Activated naive CD8-positive, alpha-beta T cell treated with anti-CD3 and anti-CD28 coated beads, Interleukin-2, amount 50 U/mL, for 24 hours (primary cell): Measurements from ENCODE around the gene CBX8.

ENCODE experiments used
- ATAC-seq: fragments of 150-1000 bp; cut with Tn5 transposase; one replicate; pipeline ENCODE4 v1.10.0; 2021
- DNase-seq: peaks from one replicate; pipeline ENCODE4 v3.0.0; 2021
- H3K27ac Mint-ChIP-seq: one replicate; pipeline ENCODE4 v1.8.0; 2021; ENCODE audit warnings: mild to moderate bottlenecking, mixed read lengths
- H3K27me3 Mint-ChIP-seq: one replicate; pipeline ENCODE4 v1.8.0; 2021; ENCODE audit warnings: mixed read lengths
- H3K36me3 Mint-ChIP-seq: one replicate; pipeline ENCODE4 v1.8.0; 2021; ENCODE audit warnings: low read depth, mixed read lengths
- H3K4me1 Mint-ChIP-seq: one replicate; pipeline ENCODE4 v1.8.0; 2021; ENCODE audit warnings: mixed read lengths
- H3K4me3 Mint-ChIP-seq: one replicate; pipeline ENCODE4 v1.8.0; 2021; ENCODE audit warnings: mild to moderate bottlenecking, moderate library complexity, mixed read lengths
- H3K9me3 Mint-ChIP-seq: one replicate; pipeline ENCODE4 v1.8.0; 2021; ENCODE audit warnings: mixed read lengths

CBX8 gene

GRCh38 chr17:79743614-79744013, 53.3 kb downstream of the CBX8 start:
- H3K4me3 Mint-ChIP-seq: no peak overlapping the region
- no peaks in the 10 kb centered on the region for H3K9me3 Mint-ChIP-seq
- H3K4me1 Mint-ChIP-seq: peaks cover 15% of the 10 kb centered on the region
- DNase-seq: no peak
- H3K27me3 Mint-ChIP-seq: peaks cover 44% of the 10 kb centered on the region
- H3K27ac Mint-ChIP-seq: no peak overlapping the region
- ATAC-seq: no peak
- H3K36me3 Mint-ChIP-seq: no peaks in the 10 kb centered on the region

DNA sequence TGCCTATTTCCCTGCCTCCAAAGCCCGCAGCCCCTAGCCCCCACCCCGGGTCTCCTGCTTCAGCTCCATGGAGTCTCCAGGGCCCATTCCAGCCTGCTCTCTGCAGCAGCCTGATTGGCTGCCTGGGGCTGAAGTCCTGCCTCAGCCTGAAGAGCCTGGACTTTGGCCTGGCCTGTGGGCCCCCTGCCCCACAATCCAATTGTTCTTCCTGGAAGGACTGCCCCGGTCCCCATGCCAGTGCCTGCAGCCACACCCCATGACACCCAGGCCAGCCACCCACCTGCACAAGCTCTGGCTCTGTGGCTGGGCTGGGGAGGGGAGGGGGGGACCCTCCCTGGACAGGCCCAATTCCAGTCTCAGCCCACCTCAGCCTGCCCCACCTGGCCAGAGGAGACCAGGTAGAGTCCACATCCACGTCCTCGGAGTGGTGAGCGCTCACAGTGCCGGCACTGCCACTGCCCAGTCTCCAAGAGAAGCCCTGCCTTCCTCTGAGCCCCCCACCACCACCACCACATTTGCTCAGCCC, 53.9 kb downstream of the CBX8 start:
- ATAC-seq (no peak), DNase-seq (no peak)
- peaks cover 15% of the 10 kb centered on the region for H3K4me1 Mint-ChIP-seq
- H3K36me3 Mint-ChIP-seq: no peaks in the 10 kb centered on the region
- peaks cover 43% of the 10 kb centered on the region for H3K27me3 Mint-ChIP-seq
- H3K4me3 Mint-ChIP-seq: no peak overlapping the region
- H3K9me3 Mint-ChIP-seq: no peaks in the 10 kb centered on the region
- no peak overlapping the region for H3K27ac Mint-ChIP-seq

DNA sequence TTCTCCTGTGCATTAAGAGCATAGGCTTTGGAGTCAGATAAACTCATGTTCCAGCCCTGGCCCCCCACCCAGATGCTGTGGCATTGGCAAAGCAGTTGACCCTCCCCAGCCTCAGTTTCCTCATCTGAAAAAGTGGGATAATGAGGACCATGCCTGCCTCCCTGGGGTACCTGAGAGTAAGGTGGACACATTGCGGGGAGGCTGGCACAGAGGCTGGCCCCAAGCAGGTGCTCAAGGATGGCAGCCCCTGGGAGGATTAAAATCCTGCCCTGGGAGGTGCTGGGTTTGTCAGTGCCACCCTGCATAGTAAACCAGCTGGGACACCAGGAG, 54.3 kb downstream of the CBX8 start:
- Mint-ChIP-seq H3K4me3 (no peak overlapping the region), H3K36me3 (no peaks in the 10 kb centered on the region), H3K4me1 (peaks cover 12% of the 10 kb centered on the region), H3K9me3 (no peaks in the 10 kb centered on the region), H3K27ac (no peak overlapping the region), H3K27me3 (peaks cover 39% of the 10 kb centered on the region)
- ATAC-seq (no peak), DNase-seq (no peak)
